Stomach (tissue), 4 donors: ENCODE data around the gene TMEM185A.

Experiments
- EP300 ChIP-seq: sonication (generic); formaldehyde crosslinking; IDR thresholded peaks from one replicate; pipeline ENCODE4 v1.6.1; 2017; ENCODE audit warnings: antibody characterized with exemption
- POLR2A ChIP-seq, 4 donors: fragments of 450-650 bp; IDR thresholded peaks; one replicate each; pipeline ENCODE4 v1.6.1; 2016; ENCODE audit warnings: antibody characterized with exemption in 4 of 4, control low read depth in 2 of 4, mild to moderate bottlenecking in 1 of 4, moderate library complexity in 1 of 4
- POLR2AphosphoS5 ChIP-seq, 3 donors: sonication (generic); formaldehyde crosslinking; IDR thresholded peaks; one replicate each; pipeline ENCODE4 v1.6.1; 2016; ENCODE audit warnings: antibody characterized with exemption in 3 of 3
- TF ChIP-seq, protein P1 (sequence below), 7 experiments: fragments of 450-650 bp in 4 of 7; fragments of 200-600 bp in 3 of 7; sonication (generic) in 3 of 7; IDR thresholded peaks; one replicate each; pipeline ENCODE4 v1.5.1; 2016 to 2019; ENCODE audit warnings: antibody characterized with exemption in 7 of 7, control low read depth in 2 of 7, mild to moderate bottlenecking in 1 of 7

GRCh38 chrX:149630681-149631233 lies 835 bp downstream of the TMEM185A start:
- TF ChIP-seq, protein P1, sequence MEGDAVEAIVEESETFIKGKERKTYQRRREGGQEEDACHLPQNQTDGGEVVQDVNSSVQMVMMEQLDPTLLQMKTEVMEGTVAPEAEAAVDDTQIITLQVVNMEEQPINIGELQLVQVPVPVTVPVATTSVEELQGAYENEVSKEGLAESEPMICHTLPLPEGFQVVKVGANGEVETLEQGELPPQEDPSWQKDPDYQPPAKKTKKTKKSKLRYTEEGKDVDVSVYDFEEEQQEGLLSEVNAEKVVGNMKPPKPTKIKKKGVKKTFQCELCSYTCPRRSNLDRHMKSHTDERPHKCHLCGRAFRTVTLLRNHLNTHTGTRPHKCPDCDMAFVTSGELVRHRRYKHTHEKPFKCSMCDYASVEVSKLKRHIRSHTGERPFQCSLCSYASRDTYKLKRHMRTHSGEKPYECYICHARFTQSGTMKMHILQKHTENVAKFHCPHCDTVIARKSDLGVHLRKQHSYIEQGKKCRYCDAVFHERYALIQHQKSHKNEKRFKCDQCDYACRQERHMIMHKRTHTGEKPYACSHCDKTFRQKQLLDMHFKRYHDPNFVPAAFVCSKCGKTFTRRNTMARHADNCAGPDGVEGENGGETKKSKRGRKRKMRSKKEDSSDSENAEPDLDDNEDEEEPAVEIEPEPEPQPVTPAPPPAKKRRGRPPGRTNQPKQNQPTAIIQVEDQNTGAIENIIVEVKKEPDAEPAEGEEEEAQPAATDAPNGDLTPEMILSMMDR (IDR thresholded peaks at IDR 0.05) = no peak
- no peak for TF ChIP-seq POLR2A (IDR thresholded peaks at IDR 0.05)
- no peak for TF ChIP-seq EP300
- TF ChIP-seq POLR2AphosphoS5 (IDR thresholded peaks at IDR 0.05) = no peak
